Astrocyte of the cerebellum (primary cell): ENCODE data around the gene FAM111A.

ENCODE experiments used
- DNase-seq: peaks from one replicate; pipeline ENCODE4 v3.0.0-alpha.2; 2011; ENCODE audit warnings: low read depth
- H3K4me3 ChIP-seq: 2 replicates; pipeline ENCODE4 v1.5.1; 2011; ENCODE audit warnings: mild to moderate bottlenecking, low read depth, low read length, moderate library complexity
- in situ Hi-C: cut with HindIII; loops from 2 replicates; pipeline ENCODE4 v1.10.0; 2017; ENCODE audit warnings: low sequenced_read_pairs
- TF ChIP-seq, protein P1 (sequence below): IDR thresholded peaks from 2 replicates; pipeline ENCODE4 v1.5.1; 2012; ENCODE audit warnings: low read length, low read depth, moderate library complexity, mild to moderate bottlenecking; ENCODE audit errors: missing control alignments

Gene FAM111A

DNA sequence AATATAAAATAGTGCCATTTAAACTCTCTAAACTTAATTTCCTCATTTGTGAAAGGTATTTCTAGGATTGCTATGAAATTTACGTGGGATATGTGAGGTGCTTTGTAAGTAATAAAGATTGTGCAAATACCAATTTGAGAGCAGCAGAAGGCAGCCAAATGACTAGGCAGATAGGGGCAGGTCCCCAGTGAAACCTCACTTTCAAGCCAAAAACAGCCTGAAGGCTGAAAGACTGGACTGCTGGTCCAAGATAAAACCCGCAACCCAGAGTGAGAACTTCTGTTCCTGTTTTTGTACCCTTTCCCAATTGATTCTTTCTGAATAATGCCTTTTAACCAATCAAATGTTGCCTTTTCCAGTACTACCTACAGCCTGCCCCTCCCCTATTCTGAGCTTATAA lies 36.5 kb downstream of the FAM111A start:
- DNase-seq, result no peak
- H3K4me3 ChIP-seq, result no peak overlapping the region
- in situ Hi-C loops, result no loop called here
- TF ChIP-seq, protein P1, sequence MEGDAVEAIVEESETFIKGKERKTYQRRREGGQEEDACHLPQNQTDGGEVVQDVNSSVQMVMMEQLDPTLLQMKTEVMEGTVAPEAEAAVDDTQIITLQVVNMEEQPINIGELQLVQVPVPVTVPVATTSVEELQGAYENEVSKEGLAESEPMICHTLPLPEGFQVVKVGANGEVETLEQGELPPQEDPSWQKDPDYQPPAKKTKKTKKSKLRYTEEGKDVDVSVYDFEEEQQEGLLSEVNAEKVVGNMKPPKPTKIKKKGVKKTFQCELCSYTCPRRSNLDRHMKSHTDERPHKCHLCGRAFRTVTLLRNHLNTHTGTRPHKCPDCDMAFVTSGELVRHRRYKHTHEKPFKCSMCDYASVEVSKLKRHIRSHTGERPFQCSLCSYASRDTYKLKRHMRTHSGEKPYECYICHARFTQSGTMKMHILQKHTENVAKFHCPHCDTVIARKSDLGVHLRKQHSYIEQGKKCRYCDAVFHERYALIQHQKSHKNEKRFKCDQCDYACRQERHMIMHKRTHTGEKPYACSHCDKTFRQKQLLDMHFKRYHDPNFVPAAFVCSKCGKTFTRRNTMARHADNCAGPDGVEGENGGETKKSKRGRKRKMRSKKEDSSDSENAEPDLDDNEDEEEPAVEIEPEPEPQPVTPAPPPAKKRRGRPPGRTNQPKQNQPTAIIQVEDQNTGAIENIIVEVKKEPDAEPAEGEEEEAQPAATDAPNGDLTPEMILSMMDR, result no peak

DNA sequence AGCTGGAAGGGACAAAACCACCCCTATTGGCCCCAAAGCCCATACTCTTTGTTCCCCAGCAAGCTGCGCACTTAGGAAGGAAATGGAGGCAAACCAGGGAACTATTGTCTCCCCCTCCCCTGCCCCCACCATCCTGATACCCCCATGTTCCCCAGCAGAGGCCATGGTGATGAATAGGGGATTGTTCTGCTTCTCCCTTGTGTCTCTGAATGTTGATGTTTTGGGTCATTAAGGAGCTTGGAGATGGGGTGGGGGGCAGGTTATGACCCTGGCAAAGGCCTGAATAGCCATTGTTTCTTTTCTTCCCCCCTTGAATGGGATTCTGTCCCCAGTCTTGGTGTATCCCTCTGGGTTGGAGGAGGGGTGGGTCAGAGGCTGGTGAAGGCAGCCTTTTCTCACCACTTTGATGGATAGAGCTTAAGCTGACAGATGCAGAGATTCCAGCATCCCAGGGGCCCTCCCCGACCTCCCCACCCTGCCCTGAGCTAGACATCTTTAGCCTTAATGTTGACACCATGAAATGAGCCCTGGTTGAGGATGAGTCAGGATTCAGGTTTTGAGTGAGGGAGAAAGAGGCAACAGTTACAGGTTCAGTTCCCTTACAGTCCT lies 37.6 kb downstream of the FAM111A start:
- no peak for DNase-seq
- TF ChIP-seq, protein P1, result no peak
- H3K4me3 ChIP-seq, result no peak overlapping the region
- in situ Hi-C loops, result no loop called here

DNA sequence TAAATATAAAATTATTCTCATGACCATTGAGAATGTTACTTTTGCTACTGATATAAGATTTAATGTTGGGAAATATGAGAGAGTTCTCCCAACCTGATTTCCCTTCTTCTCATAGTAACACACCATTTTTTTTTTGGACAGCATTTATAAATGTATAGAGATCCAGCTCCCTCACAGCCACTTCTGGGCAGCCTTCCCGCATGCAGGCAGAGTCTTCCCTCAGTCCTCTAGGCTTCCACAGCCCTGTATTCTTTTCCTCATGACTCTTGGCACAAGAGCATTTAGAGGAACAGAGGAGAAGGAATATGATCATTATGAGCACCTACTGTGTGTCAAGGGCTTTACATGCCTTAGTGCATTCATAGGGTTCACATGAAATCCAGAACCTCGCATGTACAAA lies 38.3 kb downstream of the FAM111A start:
- TF ChIP-seq, protein P1, result no peak
- no peak for DNase-seq
- no peak overlapping the region for H3K4me3 ChIP-seq
- in situ Hi-C loops, result no loop called here

DNA sequence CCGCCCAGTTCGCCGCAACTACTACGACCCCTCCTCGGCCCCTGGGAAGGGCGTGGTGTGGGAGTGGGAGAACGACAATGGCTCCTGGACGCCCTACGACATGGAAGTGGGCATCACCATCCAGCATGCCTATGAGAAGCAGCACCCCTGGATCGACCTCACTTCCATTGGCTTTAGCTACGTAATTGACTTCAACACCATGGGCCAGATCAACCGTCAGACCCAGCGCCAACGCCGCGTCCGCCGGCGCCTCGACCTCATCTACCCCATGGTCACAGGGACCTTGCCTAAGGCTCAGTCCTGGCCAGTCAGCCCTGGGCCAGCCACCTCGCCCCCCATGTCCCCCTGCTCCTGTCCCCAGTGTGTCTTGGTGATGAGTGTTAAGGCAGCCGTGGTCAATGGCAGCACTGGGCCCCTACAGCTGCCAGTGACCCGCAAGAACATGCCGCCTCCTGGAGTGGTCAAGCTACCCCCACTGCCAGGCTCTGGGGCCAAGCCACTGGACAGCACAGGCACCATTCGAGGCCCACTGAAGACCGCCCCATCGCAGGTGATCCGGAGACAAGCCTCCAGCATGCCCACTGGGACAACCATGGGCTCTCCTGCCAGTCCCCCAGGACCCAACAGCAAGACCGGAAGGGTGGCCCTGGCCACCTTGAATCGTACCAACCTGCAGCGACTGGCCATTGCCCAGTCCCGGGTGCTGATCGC lies 39.2 kb downstream of the FAM111A start:
- TF ChIP-seq, protein P1, result no peak
- H3K4me3 ChIP-seq, result no peak overlapping the region
- no peak for DNase-seq
- in situ Hi-C loops, result no loop called here

DNA sequence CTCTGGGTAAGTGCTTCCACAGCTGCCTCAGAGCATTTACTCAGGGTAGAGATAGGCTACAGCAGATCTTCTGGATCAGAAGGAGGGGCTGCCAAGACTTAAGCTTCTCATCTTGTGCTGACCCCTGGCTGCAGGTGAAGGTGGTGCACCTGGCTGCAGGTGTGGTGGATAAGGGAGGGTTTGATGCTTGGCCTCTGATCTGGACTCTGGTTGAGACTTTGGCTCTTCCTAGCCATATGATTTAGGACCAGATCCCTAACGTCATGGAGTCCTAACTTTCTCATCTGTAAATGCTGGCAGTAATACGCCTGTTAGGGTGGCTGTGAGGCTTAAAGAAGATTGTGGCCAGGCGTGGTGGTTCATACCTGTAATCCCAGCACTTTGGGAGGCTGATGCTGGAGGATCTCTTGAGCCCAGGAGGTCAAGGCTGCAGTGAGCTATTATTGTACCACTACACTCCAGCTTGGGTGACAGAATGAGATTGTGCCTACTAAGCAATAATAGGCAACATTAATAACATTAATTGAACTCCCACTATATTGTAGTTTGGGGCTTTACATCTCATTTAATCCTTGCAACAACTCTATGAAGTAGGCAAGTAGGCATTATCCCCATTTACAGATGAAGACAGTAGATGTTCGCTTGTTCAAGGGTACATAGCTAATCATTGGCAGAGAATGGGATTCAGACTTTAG lies 39.9 kb downstream of the FAM111A start:
- in situ Hi-C loops, result no loop called here
- no peak overlapping the region for H3K4me3 ChIP-seq
- no peak for DNase-seq
- TF ChIP-seq, protein P1, result peak; percentile 3

DNA sequence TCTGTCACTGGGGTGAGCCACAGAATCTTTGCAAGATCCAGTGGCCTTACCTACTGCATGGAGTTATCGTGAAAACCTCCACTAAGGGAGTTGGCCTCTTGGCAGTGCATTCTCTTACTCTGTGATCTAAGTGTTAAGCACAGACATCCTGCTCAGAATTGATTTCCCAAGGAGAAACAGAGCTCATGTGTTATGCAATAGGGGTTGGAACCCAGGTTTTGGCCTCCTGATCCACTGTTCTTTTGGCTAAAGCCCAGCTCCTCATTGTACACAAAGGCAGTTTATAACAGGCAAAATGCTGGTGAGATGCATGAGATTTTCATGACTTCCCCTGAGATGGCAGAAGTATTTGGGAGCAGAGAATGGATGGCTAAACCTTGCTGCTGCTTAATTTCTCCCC lies 41.1 kb downstream of the FAM111A start:
- TF ChIP-seq, protein P1, result no peak
- peak; percentile 11 for DNase-seq
- no peak overlapping the region for H3K4me3 ChIP-seq
- in situ Hi-C loops, result no loop called here
